Heart left ventricle (tissue), 13 donors: ENCODE results near the gene TSC1.

Experiments used
- POLR2A ChIP-seq, 2 donors: fragments of 450-650 bp; IDR thresholded peaks; one replicate each; pipeline ENCODE4 v1.6.1; 2017; ENCODE audit warnings: antibody characterized with exemption in 2 of 2, mild to moderate bottlenecking in 2 of 2, moderate library complexity in 2 of 2
- TF ChIP-seq, protein P1 (sequence below), 12 donors: fragments of 200-600 bp; sonication (generic) in 4 of 12; IDR thresholded peaks; one replicate each; pipeline versions ENCODE4 v1.5.0 to v1.8.0; 2018 to 2022; ENCODE audit warnings: antibody characterized with exemption in 12 of 12, mild to moderate bottlenecking in 5 of 12
- donor health status: ischemic (EF 13 %, LVEDD 7.1; RV severe dilation, severe dysfunction).
- donor health status: DM: no; HTN: yes; CAD: no.
- donor health status: DM: no; HTN: no; CAD: no.
- donor health status: ischemic (EF 25% LVEDD 6.9; RV normal size, moderate dysfunction).
- donor health status: ischemic (EF 25% LVEDD 5.7; RV mildly dilated, moderate dysfunction).
- donor health status: ischemic (EF 35%, LVEDD 5.7; RV mildly dilated, moderate dysfunction).
- donor health status: nonischemic (EF 11% LVEDD 7.7; RV severe dilation, severe dysfunction).
- donor health status: DM: yes; HTN: yes; CAD: no.
- donor health status: PGD.
- donor health status: ischemic (EF 29% LVEDD 5.4; RV normal size, mild dysfunction).
- donor health status: nonischemic (EF 23%, LVEDD 6.1; RV moderate dilation, normal function).

DNA sequence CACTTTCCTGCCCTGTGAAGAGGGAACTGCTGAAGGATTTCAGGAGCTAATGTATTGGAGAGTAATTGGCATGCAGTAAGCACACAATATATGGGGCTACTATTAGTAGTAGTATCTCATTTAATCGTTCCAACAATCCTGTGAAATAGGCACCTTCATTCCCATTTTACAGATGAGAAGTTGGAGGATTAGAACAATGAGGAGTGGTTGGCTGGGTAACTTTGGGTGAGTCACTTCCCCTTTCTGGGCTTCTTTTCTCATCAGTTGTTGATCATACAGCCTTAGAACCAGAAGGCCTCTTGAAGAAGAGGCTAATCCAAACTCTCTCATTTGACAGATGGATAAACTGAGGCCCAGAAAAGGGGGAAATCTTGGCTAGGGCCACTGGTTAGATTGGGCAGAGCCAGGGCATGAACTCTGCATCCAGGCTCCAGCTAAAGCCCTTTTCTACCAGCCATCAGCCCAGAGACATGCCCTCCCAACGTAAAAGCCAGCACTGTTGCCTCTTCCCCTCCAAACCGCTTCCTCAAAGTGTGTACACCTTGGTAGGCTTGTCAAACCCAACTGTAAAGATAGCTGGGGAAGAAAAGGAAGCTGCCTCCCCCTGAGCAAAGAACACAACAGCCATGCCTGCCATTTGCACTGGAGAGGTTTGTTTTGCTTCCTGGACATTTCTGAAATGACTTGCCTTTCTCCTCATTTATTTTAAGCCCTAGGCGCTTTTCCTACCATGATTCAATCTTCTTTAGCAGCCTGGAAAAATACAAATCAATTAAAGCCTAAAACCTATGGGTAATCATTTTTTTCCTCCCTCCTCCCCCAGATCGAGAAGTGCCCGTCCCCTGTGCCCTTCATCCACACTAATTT is 64.7 kb downstream of the TSC1 start:
- no peak for TF ChIP-seq POLR2A (IDR thresholded peaks at IDR 0.05)
- TF ChIP-seq, protein P1, sequence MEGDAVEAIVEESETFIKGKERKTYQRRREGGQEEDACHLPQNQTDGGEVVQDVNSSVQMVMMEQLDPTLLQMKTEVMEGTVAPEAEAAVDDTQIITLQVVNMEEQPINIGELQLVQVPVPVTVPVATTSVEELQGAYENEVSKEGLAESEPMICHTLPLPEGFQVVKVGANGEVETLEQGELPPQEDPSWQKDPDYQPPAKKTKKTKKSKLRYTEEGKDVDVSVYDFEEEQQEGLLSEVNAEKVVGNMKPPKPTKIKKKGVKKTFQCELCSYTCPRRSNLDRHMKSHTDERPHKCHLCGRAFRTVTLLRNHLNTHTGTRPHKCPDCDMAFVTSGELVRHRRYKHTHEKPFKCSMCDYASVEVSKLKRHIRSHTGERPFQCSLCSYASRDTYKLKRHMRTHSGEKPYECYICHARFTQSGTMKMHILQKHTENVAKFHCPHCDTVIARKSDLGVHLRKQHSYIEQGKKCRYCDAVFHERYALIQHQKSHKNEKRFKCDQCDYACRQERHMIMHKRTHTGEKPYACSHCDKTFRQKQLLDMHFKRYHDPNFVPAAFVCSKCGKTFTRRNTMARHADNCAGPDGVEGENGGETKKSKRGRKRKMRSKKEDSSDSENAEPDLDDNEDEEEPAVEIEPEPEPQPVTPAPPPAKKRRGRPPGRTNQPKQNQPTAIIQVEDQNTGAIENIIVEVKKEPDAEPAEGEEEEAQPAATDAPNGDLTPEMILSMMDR (IDR thresholded peaks at IDR 0.05), result no peak
